SKM-1 (cell line): ENCODE data around the gene BIVM.

ENCODE experiments used
- DNase-seq: peaks from one replicate; lab custom pipeline; 2025; ENCODE audit not compliant: unreplicated experiment; lab: John Stamatoyannopoulos, UW

BIVM gene

DNA sequence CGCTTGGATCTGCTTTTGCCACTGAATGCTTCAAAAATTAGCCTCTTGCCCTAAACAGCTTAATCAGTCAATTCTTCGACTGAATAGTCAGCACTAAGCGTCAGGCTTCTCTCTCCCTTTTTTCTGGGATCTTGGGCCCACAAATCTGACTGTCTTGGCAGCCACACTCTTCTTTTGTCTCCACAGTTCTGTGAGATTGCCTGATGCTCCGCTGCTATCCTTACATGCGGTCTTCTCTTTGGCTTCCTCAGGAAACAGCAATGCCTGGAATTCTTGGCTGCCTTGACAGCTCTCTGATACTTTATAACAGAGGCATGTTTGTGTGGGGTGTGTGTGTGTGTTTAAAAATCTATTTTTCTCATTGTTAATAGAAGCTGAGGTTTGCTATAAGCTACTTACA lies 79.6 kb downstream of the BIVM start:
- DNase-seq, result no peak

DNA sequence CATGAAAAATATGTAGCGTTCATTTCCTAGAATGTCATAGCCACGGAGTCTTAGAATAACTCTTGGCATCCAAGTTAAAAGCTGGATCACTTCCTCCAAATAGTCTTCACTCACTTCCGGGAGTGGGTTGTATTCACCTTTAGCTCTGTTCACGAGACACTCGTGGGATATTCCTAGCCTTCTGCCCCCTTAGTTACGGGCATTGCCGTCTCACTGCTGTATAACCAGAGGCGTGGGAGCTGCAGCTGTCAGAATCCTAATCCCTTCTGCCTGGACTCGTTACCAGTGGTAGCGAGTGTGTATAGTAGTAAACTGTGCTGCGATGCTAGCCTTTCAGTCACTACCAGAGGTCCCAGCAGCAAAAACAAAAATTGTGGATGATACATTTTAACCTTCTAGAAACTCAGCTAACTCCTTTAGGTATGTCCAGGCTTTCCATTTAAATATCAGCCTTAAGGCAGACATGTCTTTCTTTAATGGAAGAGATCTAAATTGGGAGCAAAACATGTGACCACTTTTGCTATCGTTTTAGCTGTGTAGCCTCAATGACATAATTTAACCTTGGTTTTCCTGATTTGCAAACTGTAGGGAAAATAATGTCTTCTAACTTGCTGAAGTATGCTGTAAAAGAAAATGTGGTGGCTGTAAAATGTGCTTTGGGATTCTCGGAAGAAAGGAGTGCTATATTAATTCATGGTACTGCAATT lies 81.0 kb downstream of the BIVM start:
- no peak for DNase-seq

DNA sequence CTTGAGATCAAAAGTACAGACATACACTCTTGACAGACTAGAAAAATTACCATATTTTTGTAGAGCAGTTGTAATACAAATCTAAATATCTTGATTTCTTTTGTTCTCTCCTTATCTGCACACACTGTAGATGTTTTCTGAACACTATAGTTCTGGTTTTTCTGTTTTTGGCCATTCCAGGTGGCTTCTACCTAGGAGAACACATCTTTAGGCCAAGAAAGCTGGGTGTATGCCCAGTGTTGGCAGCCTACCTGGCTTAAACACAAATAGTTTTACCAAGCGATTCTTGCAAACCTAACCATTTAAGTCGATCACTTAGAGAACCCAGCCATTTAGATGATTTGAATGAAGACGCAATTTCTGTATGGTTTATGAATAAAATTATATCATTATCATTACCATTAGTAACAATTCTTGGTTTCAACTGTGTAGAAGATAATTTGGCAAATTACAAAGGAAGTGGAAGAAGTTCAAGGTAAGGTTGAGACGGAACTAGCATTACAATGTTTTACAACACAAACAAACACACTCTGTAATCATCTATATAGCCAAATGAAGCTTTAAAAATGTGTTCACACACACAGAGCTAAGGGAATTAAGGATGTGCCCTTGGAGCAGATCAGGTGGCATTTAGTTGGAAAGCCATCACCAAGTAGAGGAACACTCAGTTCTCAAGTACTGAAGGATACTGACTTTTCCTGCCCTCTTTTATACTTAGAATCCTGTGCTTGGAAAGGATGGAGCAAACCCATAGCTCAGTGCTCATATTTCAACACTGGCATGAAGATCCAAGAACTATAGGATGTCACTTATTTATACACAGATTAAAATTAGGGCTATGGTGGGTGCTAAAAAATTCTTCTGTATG lies 83.1 kb downstream of the BIVM start:
- DNase-seq, result no peak
